Activated CD4-positive, alpha-beta T cell treated with anti-CD3 and anti-CD28 coated beads, Interleukin-2, amount 10 ng/mL, durations not matched to agents 24 days and 14 days (primary cell): ENCODE measurements around the gene MSH6. TPM values are rescaled to one million over a fixed set of nuclear protein-coding genes. Genes with fewer than 3 reads are reported as not detected.

Experiments used
- DNase-seq: peaks from one replicate; pipeline ENCODE4 v3.0.0; 2022
- H3K27ac Mint-ChIP-seq: one replicate; pipeline ENCODE4 v1.8.0; 2022; ENCODE audit warnings: mild to moderate bottlenecking, mixed read lengths
- H3K27me3 Mint-ChIP-seq: one replicate; pipeline ENCODE4 v1.8.0; 2022; ENCODE audit warnings: mixed read lengths
- H3K36me3 Mint-ChIP-seq: one replicate; pipeline ENCODE4 v1.8.0; 2022; ENCODE audit warnings: low read depth, mild to moderate bottlenecking, mixed read lengths
- H3K4me1 Mint-ChIP-seq: one replicate; pipeline ENCODE4 v1.8.0; 2021; ENCODE audit warnings: mixed read lengths
- H3K4me3 Mint-ChIP-seq: one replicate; pipeline ENCODE4 v1.8.0; 2022; ENCODE audit warnings: mild to moderate bottlenecking, moderate library complexity, mixed read lengths
- H3K9me3 Mint-ChIP-seq: one replicate; pipeline ENCODE4 v1.8.0; 2021; ENCODE audit warnings: mixed read lengths
- intact Hi-C: fragments of 100-400 bp; cut with micrococcal nuclease; formaldehyde crosslinking; loops from one replicate; pipeline ENCODE4 v1.15.1; 2023
- total RNA-seq: library from RNA; stranded (reverse); gene quantifications from 2 replicates; pipeline ENCODE4 v1.2.3, GENCODE V29; 2022

MSH6 gene, protein sequence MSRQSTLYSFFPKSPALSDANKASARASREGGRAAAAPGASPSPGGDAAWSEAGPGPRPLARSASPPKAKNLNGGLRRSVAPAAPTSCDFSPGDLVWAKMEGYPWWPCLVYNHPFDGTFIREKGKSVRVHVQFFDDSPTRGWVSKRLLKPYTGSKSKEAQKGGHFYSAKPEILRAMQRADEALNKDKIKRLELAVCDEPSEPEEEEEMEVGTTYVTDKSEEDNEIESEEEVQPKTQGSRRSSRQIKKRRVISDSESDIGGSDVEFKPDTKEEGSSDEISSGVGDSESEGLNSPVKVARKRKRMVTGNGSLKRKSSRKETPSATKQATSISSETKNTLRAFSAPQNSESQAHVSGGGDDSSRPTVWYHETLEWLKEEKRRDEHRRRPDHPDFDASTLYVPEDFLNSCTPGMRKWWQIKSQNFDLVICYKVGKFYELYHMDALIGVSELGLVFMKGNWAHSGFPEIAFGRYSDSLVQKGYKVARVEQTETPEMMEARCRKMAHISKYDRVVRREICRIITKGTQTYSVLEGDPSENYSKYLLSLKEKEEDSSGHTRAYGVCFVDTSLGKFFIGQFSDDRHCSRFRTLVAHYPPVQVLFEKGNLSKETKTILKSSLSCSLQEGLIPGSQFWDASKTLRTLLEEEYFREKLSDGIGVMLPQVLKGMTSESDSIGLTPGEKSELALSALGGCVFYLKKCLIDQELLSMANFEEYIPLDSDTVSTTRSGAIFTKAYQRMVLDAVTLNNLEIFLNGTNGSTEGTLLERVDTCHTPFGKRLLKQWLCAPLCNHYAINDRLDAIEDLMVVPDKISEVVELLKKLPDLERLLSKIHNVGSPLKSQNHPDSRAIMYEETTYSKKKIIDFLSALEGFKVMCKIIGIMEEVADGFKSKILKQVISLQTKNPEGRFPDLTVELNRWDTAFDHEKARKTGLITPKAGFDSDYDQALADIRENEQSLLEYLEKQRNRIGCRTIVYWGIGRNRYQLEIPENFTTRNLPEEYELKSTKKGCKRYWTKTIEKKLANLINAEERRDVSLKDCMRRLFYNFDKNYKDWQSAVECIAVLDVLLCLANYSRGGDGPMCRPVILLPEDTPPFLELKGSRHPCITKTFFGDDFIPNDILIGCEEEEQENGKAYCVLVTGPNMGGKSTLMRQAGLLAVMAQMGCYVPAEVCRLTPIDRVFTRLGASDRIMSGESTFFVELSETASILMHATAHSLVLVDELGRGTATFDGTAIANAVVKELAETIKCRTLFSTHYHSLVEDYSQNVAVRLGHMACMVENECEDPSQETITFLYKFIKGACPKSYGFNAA (N-terminal part only)
- total RNA-seq = 148 and 153 TPM in 2 replicates

GRCh38 chr2:47782671-47783485 lies at the start of gene MSH6:
Gene MSH6, plus strand, starts transcription at chr2:47783145. Its CDS starts 89 bp downstream, at chr2:47783234.
- Mint-ChIP-seq H3K4me3 (peak within 1 kb of the TSS; percentile 90), H3K4me1 (peaks cover 14% of the 10 kb centered on the region), H3K27ac (peak within 1 kb of the TSS; percentile 89), H3K27me3 (no peaks in the 10 kb centered on the region), H3K9me3 (no peaks in the 10 kb centered on the region), H3K36me3 (peaks cover 19% of the 10 kb centered on the region)
- intact Hi-C loops = loop anchor here (1.0 to 5.0 kb wide), 4 partner anchors 123 to 639 kb away; partner anchors contain the start of genes FBXO11 and MSH2
- peak; percentile 97 for DNase-seq

- Mint-ChIP-seq H3K4me3 (no peak overlapping the region), H3K4me1 (no peaks in the 10 kb centered on the region), H3K27ac (no peak overlapping the region), H3K27me3 (peaks cover 4% of the 10 kb centered on the region), H3K36me3 (no peaks in the 10 kb centered on the region), H3K9me3 (no peaks in the 10 kb centered on the region)
- intact Hi-C loops = no loop called here
- DNase-seq = no peak
Observed at GRCh38 chr2:47735136-47735869, 47.6 kb upstream of the MSH6 start.

GRCh38 chr2:47735912-47736311 lies 47.0 kb upstream of the MSH6 start:
- H3K27ac Mint-ChIP-seq = no peak overlapping the region
- DNase-seq = no peak
- intact Hi-C loops = no loop called here
- no peak overlapping the region for H3K4me3 Mint-ChIP-seq
- H3K27me3 Mint-ChIP-seq = peaks cover 4% of the 10 kb centered on the region
- H3K36me3 Mint-ChIP-seq = no peaks in the 10 kb centered on the region
- no peaks in the 10 kb centered on the region for H3K9me3 Mint-ChIP-seq
- no peaks in the 10 kb centered on the region for H3K4me1 Mint-ChIP-seq

GRCh38 chr2:47737191-47737975 lies 45.6 kb upstream of the MSH6 start:
- Mint-ChIP-seq H3K27ac (no peak overlapping the region), H3K4me1 (no peaks in the 10 kb centered on the region), H3K9me3 (no peaks in the 10 kb centered on the region), H3K36me3 (no peaks in the 10 kb centered on the region), H3K27me3 (peaks cover 7% of the 10 kb centered on the region), H3K4me3 (no peak overlapping the region)
- intact Hi-C loops = no loop called here
- no peak for DNase-seq

- Mint-ChIP-seq H3K36me3 (no peaks in the 10 kb centered on the region), H3K9me3 (no peaks in the 10 kb centered on the region), H3K4me3 (no peak overlapping the region), H3K27ac (no peak overlapping the region), H3K27me3 (peaks cover 8% of the 10 kb centered on the region), H3K4me1 (no peaks in the 10 kb centered on the region)
- intact Hi-C loops = no loop called here
- no peak for DNase-seq
Observed at GRCh38 chr2:47738331-47738730, 44.6 kb upstream of the MSH6 start.

DNA sequence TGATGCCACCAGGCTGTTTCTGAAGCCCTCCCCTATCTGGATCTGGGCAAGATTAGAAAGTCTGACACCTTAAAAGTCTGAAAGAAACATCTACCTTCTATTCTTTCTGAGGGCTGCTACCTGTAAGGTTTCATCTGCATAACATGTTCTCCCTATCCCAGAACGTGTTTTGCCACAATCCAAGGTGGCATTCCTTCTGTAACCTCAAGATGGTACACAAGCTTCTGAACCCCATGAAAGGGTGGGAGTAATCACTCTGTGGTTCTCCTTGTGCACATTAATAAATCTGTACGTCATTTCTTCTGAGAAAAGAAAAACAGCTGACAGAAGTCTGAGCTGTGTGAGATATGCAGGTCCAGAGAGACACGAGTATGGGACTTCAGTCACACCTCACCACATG lies 41.8 kb upstream of the MSH6 start:
- Mint-ChIP-seq H3K9me3 (no peaks in the 10 kb centered on the region), H3K4me3 (no peak overlapping the region), H3K4me1 (no peaks in the 10 kb centered on the region), H3K36me3 (no peaks in the 10 kb centered on the region), H3K27me3 (peaks cover 15% of the 10 kb centered on the region), H3K27ac (no peak overlapping the region)
- intact Hi-C loops = no loop called here
- no peak for DNase-seq

DNA sequence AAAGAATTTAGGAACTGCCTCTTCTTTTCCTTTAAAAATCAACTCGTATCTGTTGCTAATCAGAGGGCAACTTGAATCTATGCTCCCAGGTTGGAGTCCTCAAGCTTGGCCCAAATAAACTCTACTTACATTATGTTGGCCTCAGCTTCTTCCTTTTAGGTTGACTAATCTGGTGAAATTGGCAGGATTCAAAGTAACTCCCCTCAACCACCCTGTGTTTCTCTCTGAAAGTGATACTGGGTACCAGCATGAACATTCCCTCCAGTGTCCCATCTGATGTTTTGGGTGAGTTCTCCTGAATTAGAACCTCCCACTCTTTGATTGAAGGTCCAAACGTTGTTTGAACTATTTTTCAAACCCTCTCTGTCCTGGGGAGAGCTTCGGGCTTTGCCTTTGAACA lies 41.3 kb upstream of the MSH6 start:
- Mint-ChIP-seq H3K9me3 (no peaks in the 10 kb centered on the region), H3K27me3 (peaks cover 15% of the 10 kb centered on the region), H3K27ac (no peak overlapping the region), H3K4me1 (no peaks in the 10 kb centered on the region), H3K36me3 (no peaks in the 10 kb centered on the region), H3K4me3 (no peak overlapping the region)
- intact Hi-C loops = no loop called here
- no peak for DNase-seq

- intact Hi-C loops = no loop called here
- H3K27ac Mint-ChIP-seq = no peak overlapping the region
- H3K9me3 Mint-ChIP-seq = no peaks in the 10 kb centered on the region
- H3K4me1 Mint-ChIP-seq = no peaks in the 10 kb centered on the region
- H3K36me3 Mint-ChIP-seq = no peaks in the 10 kb centered on the region
- H3K27me3 Mint-ChIP-seq = peaks cover 14% of the 10 kb centered on the region
- no peak overlapping the region for H3K4me3 Mint-ChIP-seq
- no peak for DNase-seq
Observed at GRCh38 chr2:47744074-47744473, 38.9 kb upstream of the MSH6 start.

DNA sequence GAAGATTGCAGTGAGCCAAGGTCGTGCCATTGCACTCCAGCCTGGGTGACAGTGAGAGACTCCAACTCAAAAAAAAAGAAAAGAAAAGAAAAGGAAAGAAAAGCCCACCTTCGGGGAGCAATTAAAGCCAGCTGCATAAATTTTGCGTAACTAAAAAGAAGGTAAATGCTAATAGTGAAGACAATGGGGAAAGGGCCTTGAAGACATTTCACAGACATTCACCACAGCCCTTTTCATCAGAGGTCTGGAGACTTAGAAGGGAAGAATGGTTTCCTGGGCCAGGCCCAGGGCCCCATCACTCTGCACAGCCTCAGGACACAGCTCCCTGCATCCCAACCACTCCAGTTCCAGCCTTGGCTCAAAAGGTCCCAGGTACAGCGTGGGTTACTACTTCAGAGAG lies 35.1 kb upstream of the MSH6 start:
- H3K27me3 Mint-ChIP-seq = peaks cover 9% of the 10 kb centered on the region
- H3K36me3 Mint-ChIP-seq = no peaks in the 10 kb centered on the region
- H3K4me3 Mint-ChIP-seq = no peak overlapping the region
- no peaks in the 10 kb centered on the region for H3K4me1 Mint-ChIP-seq
- no peak for DNase-seq
- H3K9me3 Mint-ChIP-seq = no peaks in the 10 kb centered on the region
- intact Hi-C loops = no loop called here
- no peak overlapping the region for H3K27ac Mint-ChIP-seq

DNA sequence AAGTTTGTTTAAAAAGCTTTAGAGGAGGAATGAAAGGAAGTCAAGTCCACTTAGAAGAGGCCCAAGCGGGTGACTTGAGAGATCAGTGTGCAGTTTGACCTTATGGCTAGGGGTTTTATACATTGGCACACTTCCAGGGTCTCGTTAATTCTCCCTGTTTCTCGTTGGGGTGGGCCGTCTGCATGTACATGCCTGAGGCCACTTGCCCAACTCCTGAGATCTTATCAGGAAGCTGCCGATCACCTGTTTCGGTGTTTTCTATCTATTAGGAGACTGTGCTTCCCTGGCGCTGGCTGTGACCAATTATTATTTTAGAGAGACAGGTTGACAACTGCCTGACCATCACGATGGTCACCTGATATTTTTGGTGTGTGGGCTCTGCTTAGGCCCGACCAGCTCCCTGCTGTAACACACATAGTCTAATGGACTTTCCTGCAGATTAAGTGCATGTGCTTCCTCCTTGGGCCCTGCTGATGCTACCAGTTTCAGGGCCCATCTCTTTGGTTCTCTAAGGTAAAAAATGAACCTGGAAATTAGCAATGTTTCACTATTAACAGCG lies 31.0 kb upstream of the MSH6 start:
- Mint-ChIP-seq H3K27me3 (peaks cover 3% of the 10 kb centered on the region), H3K9me3 (no peaks in the 10 kb centered on the region), H3K4me3 (no peak overlapping the region), H3K36me3 (no peaks in the 10 kb centered on the region), H3K4me1 (no peaks in the 10 kb centered on the region), H3K27ac (no peak overlapping the region)
- intact Hi-C loops = no loop called here
- no peak for DNase-seq

DNA sequence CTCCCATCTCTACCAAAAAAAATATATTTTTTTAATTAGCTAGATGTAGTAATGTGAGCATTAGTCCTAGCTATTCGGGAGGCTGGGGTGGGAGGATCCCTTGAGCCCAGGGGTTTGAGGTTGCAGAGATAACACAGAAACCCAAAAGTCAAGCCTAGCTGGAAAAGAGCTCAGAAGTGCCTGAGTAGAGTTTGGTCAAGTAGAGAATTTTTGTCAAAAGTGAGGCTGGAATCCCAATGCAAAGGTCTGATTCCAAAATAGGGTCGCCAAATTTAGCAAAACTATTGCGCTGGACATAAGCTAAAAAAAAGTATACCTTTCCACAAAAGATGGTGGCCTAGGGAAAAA lies 15.5 kb upstream of the MSH6 start:
- H3K4me1 Mint-ChIP-seq = peaks cover 5% of the 10 kb centered on the region
- peak overlapping the region; percentile 49 for H3K4me3 Mint-ChIP-seq
- H3K9me3 Mint-ChIP-seq = no peaks in the 10 kb centered on the region
- intact Hi-C loops = loop anchor here (5.0 kb wide), 1 partner anchor 245 kb away; no protein-coding TSS in a partner anchor
- H3K27me3 Mint-ChIP-seq = no peaks in the 10 kb centered on the region
- H3K36me3 Mint-ChIP-seq = no peaks in the 10 kb centered on the region
- no peak overlapping the region for H3K27ac Mint-ChIP-seq
- DNase-seq = no peak
